Activated T-cell treated with anti-CD3 and anti-CD28 coated beads, Interleukin-2, amount 50 U/mL, for 24 hours (primary cell): Measurements from ENCODE around the gene BAK1.
A peak's percentile ranks its signal among the peaks of the same experiment; 100 is the strongest.
"Not testable (repeated sequence)": the region's sequence is repeated elsewhere in the genome, so short reads cannot be mapped to it uniquely, and the experiment has no call there.

Source experiments
- DNase-seq: peaks from one replicate; pipeline ENCODE4 v3.0.0-alpha.2; 2020
- H3K27ac Mint-ChIP-seq: 2 replicates; pipeline ENCODE4 v1.8.0; 2020; ENCODE audit warnings: mild to moderate bottlenecking, mixed read lengths
- H3K27me3 Mint-ChIP-seq: 2 replicates; pipeline ENCODE4 v1.8.0; 2020; ENCODE audit warnings: mixed read lengths
- H3K36me3 Mint-ChIP-seq: 2 replicates; pipeline ENCODE4 v1.8.0; 2020; ENCODE audit warnings: low read depth, mixed read lengths
- H3K4me1 Mint-ChIP-seq: 2 replicates; pipeline ENCODE4 v1.8.0; 2020; ENCODE audit warnings: low read depth, mixed read lengths
- H3K4me3 Mint-ChIP-seq: 2 replicates; pipeline ENCODE4 v1.8.0; 2020; ENCODE audit warnings: mild to moderate bottlenecking, moderate library complexity, mixed read lengths
- H3K9me3 Mint-ChIP-seq: 2 replicates; pipeline ENCODE4 v1.8.0; 2020; ENCODE audit warnings: mixed read lengths

The BAK1 gene

GRCh38 chr6:33597551-33598322 lies 17.7 kb upstream of the BAK1 start:
- peaks cover 21% of the 10 kb centered on the region for H3K4me1 Mint-ChIP-seq
- no peak overlapping the region for H3K4me3 Mint-ChIP-seq
- no peaks in the 10 kb centered on the region for H3K36me3 Mint-ChIP-seq
- DNase-seq = no peak
- H3K27me3 Mint-ChIP-seq = no peaks in the 10 kb centered on the region
- no peaks in the 10 kb centered on the region for H3K9me3 Mint-ChIP-seq
- H3K27ac Mint-ChIP-seq = peak overlapping the region; percentile 19

GRCh38 chr6:33596894-33597293 lies 16.8 kb upstream of the BAK1 start:
- not testable (repeated sequence) for DNase-seq, H3K4me3 Mint-ChIP-seq, H3K36me3 Mint-ChIP-seq, H3K9me3 Mint-ChIP-seq, H3K27me3 Mint-ChIP-seq
- H3K4me1 Mint-ChIP-seq = peaks cover 29% of the 10 kb centered on the region
- H3K27ac Mint-ChIP-seq = peak overlapping the region; percentile 44

- no peak overlapping the region for H3K27ac Mint-ChIP-seq
- no peaks in the 10 kb centered on the region for H3K27me3 Mint-ChIP-seq
These were observed 15.1 kb upstream of the BAK1 start for GRCh38 chr6:33595001-33595846.

DNA sequence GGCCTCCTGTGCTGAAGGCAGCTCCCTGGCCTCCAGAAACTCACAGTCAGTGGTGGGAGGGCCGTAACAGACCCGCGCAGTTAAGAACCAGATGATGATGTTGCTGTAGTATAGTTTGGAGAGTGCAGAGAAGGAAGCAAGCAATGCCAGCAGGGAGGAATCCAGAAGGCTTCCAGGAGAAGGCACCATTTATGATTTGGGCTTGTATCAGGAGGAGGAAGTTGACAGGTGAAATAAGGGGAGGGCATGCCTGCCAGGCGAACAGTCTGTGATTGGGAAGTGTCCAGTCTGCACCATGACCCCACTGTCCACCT lies 13.3 kb upstream of the BAK1 start:
- Mint-ChIP-seq H3K4me1 (peaks cover 43% of the 10 kb centered on the region), H3K9me3 (no peaks in the 10 kb centered on the region), H3K4me3 (peak overlapping the region; percentile 51), H3K27me3 (no peaks in the 10 kb centered on the region), H3K36me3 (no peaks in the 10 kb centered on the region), H3K27ac (no peak overlapping the region)
- no peak for DNase-seq

More at GRCh38 chr6:33595001-33595846, 15.1 kb upstream of the BAK1 start:
- H3K36me3 Mint-ChIP-seq = no peaks in the 10 kb centered on the region
- H3K4me3 Mint-ChIP-seq = no peak overlapping the region
- peaks cover 38% of the 10 kb centered on the region for H3K4me1 Mint-ChIP-seq
- no peaks in the 10 kb centered on the region for H3K9me3 Mint-ChIP-seq
- DNase-seq = no peak

DNA sequence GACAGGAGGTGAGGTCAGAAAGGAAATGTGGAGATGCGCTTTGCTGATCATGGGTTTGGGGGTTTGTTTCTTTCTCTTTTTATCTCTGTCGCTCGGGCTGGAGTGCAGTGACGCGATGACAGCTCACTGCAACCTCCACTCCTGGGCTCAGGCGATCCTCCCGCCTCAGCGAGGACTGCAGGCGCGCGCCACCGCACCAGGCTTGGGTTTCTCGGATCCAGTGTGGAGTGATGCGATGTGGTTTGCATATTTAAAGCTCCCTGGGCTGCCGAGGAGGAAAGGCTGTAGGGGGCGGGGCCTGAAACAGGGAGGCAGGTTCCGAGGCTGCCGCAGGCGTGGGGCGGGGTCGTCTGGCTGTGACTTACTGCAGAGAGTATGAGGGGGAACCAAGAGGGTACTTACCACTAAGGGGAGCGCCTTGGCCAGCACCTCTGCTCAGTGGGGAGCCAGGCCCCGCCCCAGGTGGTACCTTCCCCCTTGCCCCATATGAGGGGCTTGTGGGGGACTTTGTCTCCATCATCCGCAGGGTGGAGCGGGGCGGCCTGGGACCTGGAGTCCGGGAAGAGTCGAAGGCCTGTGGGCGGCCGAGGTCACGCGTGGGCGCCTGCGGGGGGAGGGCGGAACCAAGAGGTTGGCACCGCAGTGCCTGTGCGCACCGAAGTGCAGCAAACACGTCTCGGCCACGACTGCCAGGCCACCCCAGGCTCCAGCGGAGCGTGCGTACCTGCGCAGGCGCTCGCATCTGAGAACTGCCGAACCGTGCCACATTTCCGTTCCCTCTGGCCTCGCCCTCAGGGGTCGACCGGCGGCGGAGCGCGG lies 12.7 kb upstream of the BAK1 start:
- Mint-ChIP-seq H3K36me3 (no peaks in the 10 kb centered on the region), H3K9me3 (no peaks in the 10 kb centered on the region), H3K27me3 (no peaks in the 10 kb centered on the region), H3K27ac (peak overlapping the region; percentile 55), H3K4me3 (peak overlapping the region; percentile 51), H3K4me1 (peaks cover 43% of the 10 kb centered on the region)
- peak; percentile 65 for DNase-seq

- Mint-ChIP-seq H3K4me3 (peak overlapping the region; percentile 3), H3K36me3 (no peaks in the 10 kb centered on the region), H3K27ac (peak overlapping the region; percentile 16), H3K9me3 (no peaks in the 10 kb centered on the region), H3K27me3 (no peaks in the 10 kb centered on the region), H3K4me1 (peaks cover 39% of the 10 kb centered on the region)
- DNase-seq = no peak
These were observed 12.2 kb upstream of the BAK1 start for GRCh38 chr6:33592280-33592594.

- H3K9me3 Mint-ChIP-seq = no peaks in the 10 kb centered on the region
- DNase-seq = no peak
- H3K27ac Mint-ChIP-seq = peak overlapping the region; percentile 34
- no peaks in the 10 kb centered on the region for H3K36me3 Mint-ChIP-seq
- peaks cover 32% of the 10 kb centered on the region for H3K4me1 Mint-ChIP-seq
- H3K4me3 Mint-ChIP-seq = no peak overlapping the region
- no peaks in the 10 kb centered on the region for H3K27me3 Mint-ChIP-seq
These were observed 11.5 kb upstream of the BAK1 start for GRCh38 chr6:33591424-33592032.

DNA sequence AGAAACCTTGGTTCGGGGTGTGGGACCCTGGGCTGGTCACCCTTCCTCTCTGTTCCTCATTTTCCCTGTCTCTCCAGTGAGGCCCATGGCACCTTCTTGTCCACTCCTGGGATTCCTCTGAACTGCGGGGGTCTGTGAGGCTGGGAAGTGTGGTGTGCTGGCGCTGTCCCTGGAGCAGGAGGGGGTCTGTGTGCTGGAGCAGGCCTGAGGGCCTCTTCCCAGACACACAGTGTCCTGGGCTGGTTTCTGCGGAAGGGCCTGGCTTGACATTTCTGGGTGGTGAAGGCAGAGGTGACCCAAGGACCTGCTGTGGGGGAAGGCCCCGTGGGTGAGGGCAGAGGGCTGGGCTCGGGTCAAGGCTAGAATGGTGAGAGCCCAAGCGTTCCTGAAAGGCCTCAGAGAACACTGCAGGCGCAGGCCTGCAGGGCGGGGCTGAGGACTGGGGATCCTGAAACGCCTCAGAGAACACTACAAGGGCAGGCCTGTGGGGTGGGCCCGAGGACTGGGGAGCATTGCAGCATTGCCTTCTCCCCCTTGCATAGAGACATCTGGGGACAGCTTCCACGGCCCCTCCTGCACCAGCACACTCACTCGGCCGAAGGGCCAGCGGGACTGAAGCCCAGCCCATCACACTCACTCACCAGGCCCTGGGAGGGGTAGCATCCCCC lies 10.6 kb upstream of the BAK1 start:
- Mint-ChIP-seq H3K4me3 (no peak overlapping the region), H3K27ac (no peak overlapping the region), H3K9me3 (no peaks in the 10 kb centered on the region), H3K36me3 (no peaks in the 10 kb centered on the region), H3K27me3 (no peaks in the 10 kb centered on the region), H3K4me1 (peaks cover 36% of the 10 kb centered on the region)
- no peak for DNase-seq

DNA sequence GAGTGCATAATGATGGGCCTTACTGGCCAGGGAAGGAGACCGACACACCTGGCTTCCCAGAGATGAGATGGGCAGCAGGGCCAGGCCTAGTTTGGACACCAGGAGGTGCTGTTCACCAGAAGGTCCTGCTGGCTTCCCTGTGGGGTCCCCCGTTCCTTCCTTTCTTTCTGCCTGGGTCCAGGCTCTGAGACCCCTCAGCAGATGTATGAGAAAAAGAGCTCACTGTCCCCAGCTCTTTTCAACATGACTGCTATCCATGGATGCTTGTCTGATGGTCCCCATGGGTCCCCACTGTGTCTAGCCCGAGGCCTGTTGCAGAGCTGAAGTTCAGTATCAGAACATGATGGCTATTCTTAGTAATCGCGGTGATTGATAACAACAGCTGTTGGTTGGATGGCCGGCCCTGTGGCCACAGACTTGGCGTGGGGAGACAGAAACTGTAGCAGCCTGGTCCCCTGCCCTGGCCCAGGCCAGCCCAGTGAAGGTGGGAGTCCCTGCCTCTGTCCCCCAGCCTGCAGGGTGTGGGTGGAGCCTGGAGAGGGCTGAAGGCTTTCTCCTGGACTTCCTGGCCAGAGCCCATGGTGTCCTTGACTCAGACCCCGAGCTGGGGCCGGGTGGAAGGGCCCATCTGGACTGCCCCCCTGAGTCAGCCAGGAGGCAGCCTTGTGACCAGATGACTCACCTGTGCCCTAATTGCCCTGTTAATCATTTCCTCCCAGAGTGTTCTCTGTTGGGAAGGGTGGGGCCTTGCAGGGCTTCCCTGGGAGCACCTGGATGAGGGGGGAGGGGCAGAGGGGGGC lies 9.9 kb upstream of the BAK1 start:
- H3K9me3 Mint-ChIP-seq = no peaks in the 10 kb centered on the region

DNA sequence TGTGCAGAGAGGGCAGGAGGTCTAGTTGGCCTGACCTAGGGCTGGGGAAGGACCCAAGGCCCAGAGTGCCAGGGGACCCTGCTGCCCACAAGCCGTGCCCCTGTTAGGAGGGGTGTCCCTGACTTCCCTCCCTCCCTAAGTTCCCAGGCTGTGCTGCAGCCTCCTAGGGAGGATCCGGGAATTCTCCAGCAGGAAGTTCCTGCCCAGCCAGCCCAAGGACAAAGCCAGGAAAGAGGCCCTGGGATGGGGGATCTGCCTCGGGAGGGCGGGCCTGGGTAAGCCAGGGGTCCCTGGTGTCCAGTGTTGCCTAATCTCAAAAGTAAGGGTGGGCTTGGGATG lies 9.3 kb upstream of the BAK1 start:
- Mint-ChIP-seq H3K9me3 (no peaks in the 10 kb centered on the region), H3K27ac (no peak overlapping the region), H3K36me3 (no peaks in the 10 kb centered on the region), H3K27me3 (no peaks in the 10 kb centered on the region), H3K4me1 (peaks cover 47% of the 10 kb centered on the region), H3K4me3 (no peak overlapping the region)
- no peak for DNase-seq

More for the DNA sequence above, 9.9 kb upstream of the BAK1 start:
- Mint-ChIP-seq H3K36me3 (no peaks in the 10 kb centered on the region), H3K27ac (no peak overlapping the region), H3K27me3 (no peaks in the 10 kb centered on the region), H3K4me1 (peaks cover 44% of the 10 kb centered on the region), H3K4me3 (no peak overlapping the region)
- peak; percentile 64 for DNase-seq

DNA sequence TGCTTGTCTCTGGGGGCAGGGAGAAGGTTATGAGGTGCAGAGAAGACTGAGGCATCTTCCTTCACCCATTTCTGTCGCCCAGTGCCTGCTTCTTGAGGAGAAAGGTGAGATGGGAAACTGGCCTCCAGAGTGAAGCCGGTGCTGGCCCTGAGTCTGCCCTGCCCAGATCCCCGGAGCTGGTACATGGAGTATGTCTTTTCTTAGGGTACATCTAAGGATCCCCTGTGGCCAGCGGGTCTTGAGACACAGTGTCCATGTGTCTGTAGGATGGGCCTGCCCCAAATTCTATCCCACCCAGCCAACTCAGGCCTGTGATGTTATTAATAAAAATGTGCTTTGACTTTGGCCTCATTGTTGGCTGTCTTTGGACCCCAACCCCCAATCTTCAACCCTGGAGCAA lies 8.8 kb upstream of the BAK1 start:
- Mint-ChIP-seq H3K4me3 (no peak overlapping the region), H3K36me3 (no peaks in the 10 kb centered on the region), H3K27me3 (no peaks in the 10 kb centered on the region), H3K4me1 (peaks cover 47% of the 10 kb centered on the region), H3K27ac (no peak overlapping the region), H3K9me3 (no peaks in the 10 kb centered on the region)
- no peak for DNase-seq

DNA sequence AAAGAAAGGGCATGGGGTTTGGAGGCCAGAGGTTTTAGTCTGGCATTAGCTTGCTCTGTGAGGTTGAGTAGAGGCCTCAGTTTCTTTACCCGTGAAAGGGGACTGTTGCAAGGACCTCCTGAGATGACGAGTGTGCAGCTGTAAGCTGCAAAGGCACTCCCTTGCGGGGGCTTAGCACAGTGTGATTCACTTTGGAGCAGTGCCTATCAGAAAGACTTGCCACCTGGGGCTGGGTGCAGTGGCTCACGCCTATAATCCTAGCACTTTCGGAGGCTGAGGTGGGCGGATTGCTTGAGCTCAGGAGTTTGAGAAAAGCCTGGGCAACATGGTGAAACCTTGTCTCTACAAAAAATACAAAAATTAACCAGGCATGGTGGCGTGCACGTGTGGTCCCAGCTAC lies 7.5 kb upstream of the BAK1 start:
- Mint-ChIP-seq H3K27me3 (no peaks in the 10 kb centered on the region), H3K4me1 (peaks cover 37% of the 10 kb centered on the region), H3K36me3 (no peaks in the 10 kb centered on the region), H3K4me3 (no peak overlapping the region), H3K27ac (no peak overlapping the region), H3K9me3 (no peaks in the 10 kb centered on the region)
- DNase-seq = no peak

DNA sequence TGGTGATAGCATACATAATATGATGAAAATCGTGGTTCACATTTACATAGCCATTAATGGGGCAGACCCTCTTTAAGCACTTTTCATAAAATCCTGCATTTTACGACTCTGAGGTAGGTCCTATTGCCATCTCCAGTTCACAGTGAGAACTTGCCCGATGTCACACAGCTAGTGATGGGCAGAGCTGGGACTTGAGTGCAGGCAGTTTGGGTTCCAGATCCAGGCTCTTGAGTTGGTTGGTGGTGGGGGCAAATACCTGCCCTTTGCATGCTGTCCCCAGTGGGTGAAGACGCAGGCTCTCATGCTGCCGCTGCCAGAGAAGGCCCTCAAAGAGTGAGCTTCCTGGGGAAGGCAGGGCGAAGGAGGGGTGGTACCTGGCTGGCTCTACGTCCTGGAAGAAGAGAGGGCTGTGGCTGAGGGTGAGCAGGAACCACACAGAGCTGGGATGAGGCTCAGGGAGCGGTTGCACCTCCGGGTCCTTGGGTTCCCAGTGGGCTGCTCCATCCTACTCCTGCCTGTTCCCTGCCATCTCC lies 6.1 kb upstream of the BAK1 start:
- H3K36me3 Mint-ChIP-seq = no peaks in the 10 kb centered on the region
- peaks cover 31% of the 10 kb centered on the region for H3K4me1 Mint-ChIP-seq
- no peak overlapping the region for H3K4me3 Mint-ChIP-seq
- no peaks in the 10 kb centered on the region for H3K9me3 Mint-ChIP-seq
- DNase-seq = no peak
- H3K27ac Mint-ChIP-seq = peak overlapping the region; percentile 94
- H3K27me3 Mint-ChIP-seq = no peaks in the 10 kb centered on the region
